ENCODE data around the gene PLA2G4A. TPM values are rescaled to one million over a fixed set of nuclear protein-coding genes. Genes with fewer than 3 reads are reported as not detected.

Gene PLA2G4A
- total RNA-seq, 1 experiment from 2014 or later = 8.6 TPM

DNA sequence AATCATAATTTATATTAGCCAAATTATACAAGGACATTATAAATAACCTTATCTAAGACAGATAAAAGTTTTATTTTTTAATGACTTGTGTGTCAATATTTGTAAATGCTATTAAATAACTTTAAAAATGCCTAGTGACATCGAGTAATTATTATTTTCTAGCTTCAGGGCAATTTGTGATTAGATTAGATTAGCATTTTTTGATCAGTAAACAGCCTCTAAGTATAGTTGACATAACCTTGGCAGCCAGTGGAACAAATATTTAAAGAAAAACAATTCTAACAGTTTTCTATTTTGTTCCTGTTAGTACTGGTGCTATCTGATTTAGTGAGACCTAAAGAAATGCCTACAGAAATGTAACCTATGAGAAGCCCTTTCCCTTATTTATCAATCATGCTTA is 169.1 kb downstream of the PLA2G4A start:
- Histone ChIP-seq H3K27ac (ENCODE audit: low read depth, low read length) (no peak overlapping the region), H2AFZ (ENCODE audit: low read depth, low read length, poor library complexity, severe bottlenecking) (no peak overlapping the region), H3K9me3 (ENCODE audit: control insufficient read depth in 1 of 2, insufficient read depth in 1 of 2, low read depth in 1 of 2, low read length in 2 of 2) (no peaks in the 10 kb centered on the region), H3K9ac (ENCODE audit: low read length) (no peak overlapping the region), H4K20me1 (ENCODE audit: insufficient read depth) (no peaks in the 10 kb centered on the region), H3K27me3 (ENCODE audit: insufficient read depth, low read length) (no peaks in the 10 kb centered on the region), H3K4me1 (ENCODE audit: control insufficient read depth in 1 of 2, insufficient read depth in 2 of 2, low read length in 2 of 2) (peaks cover 0 to 9% of the 10 kb centered on the region in 2 experiments; a peak in 2 of 4 replicates), H3K36me3 (ENCODE audit: control insufficient read depth in 1 of 2, insufficient read depth in 2 of 2, low read length in 2 of 2) (no peaks in the 10 kb centered on the region), H3K4me3 (replicated peaks in 1 of 2; ENCODE audit: low read depth in 1 of 2, low read length in 2 of 2) (no peak overlapping the region), H3K79me2 (ENCODE audit: insufficient read depth, low read length) (no peaks in the 10 kb centered on the region), H3K4me2 (ENCODE audit: low read length) (no peak overlapping the region), H3K9me2 (ENCODE audit: insufficient read depth) (no peaks in the 10 kb centered on the region)
- CTCF ChIA-PET = no interaction called here
- BruUV-seq (replicated peaks) = no TSS peak
- POLR2A ChIA-PET = no interaction called here
- RAD21 ChIA-PET (ENCODE audit: low non-redundant PET in 1 of 2, low total read pairs in 2 of 2, uncharacterized antibody in 2 of 2, unreplicated experiment in 2 of 2) = no interaction called here
- DNase-seq (ENCODE audit: low read depth, low spot score) (no peak), ATAC-seq (no peak)
- intact Hi-C loops (cut with micrococcal nuclease) = no loop called here
- TF ChIP-seq SIN3A (IDR thresholded peaks at IDR 0.05; ENCODE audit: low read depth) (no peak), FOSL1 (IDR thresholded peaks at IDR 0.05; ENCODE audit: low read depth) (no peak)
- TF ChIP-seq, protein P1, sequence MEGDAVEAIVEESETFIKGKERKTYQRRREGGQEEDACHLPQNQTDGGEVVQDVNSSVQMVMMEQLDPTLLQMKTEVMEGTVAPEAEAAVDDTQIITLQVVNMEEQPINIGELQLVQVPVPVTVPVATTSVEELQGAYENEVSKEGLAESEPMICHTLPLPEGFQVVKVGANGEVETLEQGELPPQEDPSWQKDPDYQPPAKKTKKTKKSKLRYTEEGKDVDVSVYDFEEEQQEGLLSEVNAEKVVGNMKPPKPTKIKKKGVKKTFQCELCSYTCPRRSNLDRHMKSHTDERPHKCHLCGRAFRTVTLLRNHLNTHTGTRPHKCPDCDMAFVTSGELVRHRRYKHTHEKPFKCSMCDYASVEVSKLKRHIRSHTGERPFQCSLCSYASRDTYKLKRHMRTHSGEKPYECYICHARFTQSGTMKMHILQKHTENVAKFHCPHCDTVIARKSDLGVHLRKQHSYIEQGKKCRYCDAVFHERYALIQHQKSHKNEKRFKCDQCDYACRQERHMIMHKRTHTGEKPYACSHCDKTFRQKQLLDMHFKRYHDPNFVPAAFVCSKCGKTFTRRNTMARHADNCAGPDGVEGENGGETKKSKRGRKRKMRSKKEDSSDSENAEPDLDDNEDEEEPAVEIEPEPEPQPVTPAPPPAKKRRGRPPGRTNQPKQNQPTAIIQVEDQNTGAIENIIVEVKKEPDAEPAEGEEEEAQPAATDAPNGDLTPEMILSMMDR (IDR thresholded peaks at IDR 0.05 in 2 of 3, conservative IDR thresholded peaks at IDR 0.05 in 1 of 3; ENCODE audit: borderline replicate concordance in 1 of 3, insufficient read depth in 1 of 3, low read depth in 2 of 3, low read length in 2 of 3) = no peak
- TF ChIP-seq, protein P2, sequence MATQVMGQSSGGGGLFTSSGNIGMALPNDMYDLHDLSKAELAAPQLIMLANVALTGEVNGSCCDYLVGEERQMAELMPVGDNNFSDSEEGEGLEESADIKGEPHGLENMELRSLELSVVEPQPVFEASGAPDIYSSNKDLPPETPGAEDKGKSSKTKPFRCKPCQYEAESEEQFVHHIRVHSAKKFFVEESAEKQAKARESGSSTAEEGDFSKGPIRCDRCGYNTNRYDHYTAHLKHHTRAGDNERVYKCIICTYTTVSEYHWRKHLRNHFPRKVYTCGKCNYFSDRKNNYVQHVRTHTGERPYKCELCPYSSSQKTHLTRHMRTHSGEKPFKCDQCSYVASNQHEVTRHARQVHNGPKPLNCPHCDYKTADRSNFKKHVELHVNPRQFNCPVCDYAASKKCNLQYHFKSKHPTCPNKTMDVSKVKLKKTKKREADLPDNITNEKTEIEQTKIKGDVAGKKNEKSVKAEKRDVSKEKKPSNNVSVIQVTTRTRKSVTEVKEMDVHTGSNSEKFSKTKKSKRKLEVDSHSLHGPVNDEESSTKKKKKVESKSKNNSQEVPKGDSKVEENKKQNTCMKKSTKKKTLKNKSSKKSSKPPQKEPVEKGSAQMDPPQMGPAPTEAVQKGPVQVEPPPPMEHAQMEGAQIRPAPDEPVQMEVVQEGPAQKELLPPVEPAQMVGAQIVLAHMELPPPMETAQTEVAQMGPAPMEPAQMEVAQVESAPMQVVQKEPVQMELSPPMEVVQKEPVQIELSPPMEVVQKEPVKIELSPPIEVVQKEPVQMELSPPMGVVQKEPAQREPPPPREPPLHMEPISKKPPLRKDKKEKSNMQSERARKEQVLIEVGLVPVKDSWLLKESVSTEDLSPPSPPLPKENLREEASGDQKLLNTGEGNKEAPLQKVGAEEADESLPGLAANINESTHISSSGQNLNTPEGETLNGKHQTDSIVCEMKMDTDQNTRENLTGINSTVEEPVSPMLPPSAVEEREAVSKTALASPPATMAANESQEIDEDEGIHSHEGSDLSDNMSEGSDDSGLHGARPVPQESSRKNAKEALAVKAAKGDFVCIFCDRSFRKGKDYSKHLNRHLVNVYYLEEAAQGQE (IDR thresholded peaks at IDR 0.05; ENCODE audit: low read depth) = no peak
